ENCODE results near the gene ABL2.
"Not testable (repeated sequence)": the region's sequence is repeated elsewhere in the genome, so short reads cannot be mapped to it uniquely, and the experiment has no call there.

DNA sequence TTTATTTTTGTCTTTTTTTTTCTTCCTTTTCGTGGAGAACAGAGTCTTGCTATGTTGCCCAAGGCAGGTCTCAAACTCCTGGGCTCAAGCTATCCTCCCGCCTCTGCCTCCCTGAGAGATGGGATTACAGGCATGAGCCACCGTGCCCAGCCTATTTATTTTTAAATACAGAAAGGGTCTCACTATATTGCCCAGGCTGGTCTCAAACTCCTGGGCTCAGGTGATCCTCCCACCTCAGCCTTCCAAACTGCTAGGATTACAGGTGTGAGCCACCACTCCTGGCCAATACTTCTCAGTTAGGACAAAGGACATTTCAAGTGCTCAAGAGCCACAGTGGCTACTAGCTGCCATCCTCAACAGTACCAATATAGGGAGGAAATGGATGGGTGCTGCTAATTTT is 16.2 kb downstream of the ABL2 start:
- TF ChIP-seq, protein P1, sequence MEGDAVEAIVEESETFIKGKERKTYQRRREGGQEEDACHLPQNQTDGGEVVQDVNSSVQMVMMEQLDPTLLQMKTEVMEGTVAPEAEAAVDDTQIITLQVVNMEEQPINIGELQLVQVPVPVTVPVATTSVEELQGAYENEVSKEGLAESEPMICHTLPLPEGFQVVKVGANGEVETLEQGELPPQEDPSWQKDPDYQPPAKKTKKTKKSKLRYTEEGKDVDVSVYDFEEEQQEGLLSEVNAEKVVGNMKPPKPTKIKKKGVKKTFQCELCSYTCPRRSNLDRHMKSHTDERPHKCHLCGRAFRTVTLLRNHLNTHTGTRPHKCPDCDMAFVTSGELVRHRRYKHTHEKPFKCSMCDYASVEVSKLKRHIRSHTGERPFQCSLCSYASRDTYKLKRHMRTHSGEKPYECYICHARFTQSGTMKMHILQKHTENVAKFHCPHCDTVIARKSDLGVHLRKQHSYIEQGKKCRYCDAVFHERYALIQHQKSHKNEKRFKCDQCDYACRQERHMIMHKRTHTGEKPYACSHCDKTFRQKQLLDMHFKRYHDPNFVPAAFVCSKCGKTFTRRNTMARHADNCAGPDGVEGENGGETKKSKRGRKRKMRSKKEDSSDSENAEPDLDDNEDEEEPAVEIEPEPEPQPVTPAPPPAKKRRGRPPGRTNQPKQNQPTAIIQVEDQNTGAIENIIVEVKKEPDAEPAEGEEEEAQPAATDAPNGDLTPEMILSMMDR (IDR thresholded peaks at IDR 0.05): not testable (repeated sequence)
- TF ChIP-seq POLR2AphosphoS5 (IDR thresholded peaks at IDR 0.05; ENCODE audit: low read depth, low read length); SIN3A (IDR thresholded peaks at IDR 0.05; ENCODE audit: borderline replicate concordance, insufficient read depth, low read depth, low read length): not testable (repeated sequence)
- TF ChIP-seq, protein P2, sequence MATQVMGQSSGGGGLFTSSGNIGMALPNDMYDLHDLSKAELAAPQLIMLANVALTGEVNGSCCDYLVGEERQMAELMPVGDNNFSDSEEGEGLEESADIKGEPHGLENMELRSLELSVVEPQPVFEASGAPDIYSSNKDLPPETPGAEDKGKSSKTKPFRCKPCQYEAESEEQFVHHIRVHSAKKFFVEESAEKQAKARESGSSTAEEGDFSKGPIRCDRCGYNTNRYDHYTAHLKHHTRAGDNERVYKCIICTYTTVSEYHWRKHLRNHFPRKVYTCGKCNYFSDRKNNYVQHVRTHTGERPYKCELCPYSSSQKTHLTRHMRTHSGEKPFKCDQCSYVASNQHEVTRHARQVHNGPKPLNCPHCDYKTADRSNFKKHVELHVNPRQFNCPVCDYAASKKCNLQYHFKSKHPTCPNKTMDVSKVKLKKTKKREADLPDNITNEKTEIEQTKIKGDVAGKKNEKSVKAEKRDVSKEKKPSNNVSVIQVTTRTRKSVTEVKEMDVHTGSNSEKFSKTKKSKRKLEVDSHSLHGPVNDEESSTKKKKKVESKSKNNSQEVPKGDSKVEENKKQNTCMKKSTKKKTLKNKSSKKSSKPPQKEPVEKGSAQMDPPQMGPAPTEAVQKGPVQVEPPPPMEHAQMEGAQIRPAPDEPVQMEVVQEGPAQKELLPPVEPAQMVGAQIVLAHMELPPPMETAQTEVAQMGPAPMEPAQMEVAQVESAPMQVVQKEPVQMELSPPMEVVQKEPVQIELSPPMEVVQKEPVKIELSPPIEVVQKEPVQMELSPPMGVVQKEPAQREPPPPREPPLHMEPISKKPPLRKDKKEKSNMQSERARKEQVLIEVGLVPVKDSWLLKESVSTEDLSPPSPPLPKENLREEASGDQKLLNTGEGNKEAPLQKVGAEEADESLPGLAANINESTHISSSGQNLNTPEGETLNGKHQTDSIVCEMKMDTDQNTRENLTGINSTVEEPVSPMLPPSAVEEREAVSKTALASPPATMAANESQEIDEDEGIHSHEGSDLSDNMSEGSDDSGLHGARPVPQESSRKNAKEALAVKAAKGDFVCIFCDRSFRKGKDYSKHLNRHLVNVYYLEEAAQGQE (IDR thresholded peaks at IDR 0.05; ENCODE audit: insufficient read depth in 1 of 2, low read depth in 2 of 2, low read length in 1 of 2): not testable (repeated sequence)

Measured in Panc1 (cell line).